Chondrocyte (in vitro differentiated cells): ENCODE measurements around the gene NUBPL. TPM values are rescaled to one million over a fixed set of nuclear protein-coding genes. Genes with fewer than 3 reads are reported as not detected.

Experiments
- DNase-seq: peaks from one replicate; pipeline ENCODE4 v3.0.0; 2021; ENCODE audit warnings: mixed read lengths, low spot score
- H3K27ac Mint-ChIP-seq: one replicate; pipeline ENCODE4 v1.8.0; 2021; ENCODE audit warnings: mild to moderate bottlenecking, moderate library complexity, mixed read lengths; ENCODE audit not compliant: unreplicated experiment
- H3K27me3 Mint-ChIP-seq: 2 replicates; pipeline ENCODE4 v1.8.0; 2021; ENCODE audit warnings: low read depth, mixed read lengths
- H3K36me3 Mint-ChIP-seq: 2 replicates; pipeline ENCODE4 v1.8.0; 2021; ENCODE audit warnings: low read depth, mixed read lengths
- H3K4me1 Mint-ChIP-seq: 2 replicates; pipeline ENCODE4 v1.8.0; 2021; ENCODE audit warnings: low read depth, mild to moderate bottlenecking, mixed read lengths
- H3K4me3 Mint-ChIP-seq: one replicate; pipeline ENCODE4 v1.8.0; 2021; ENCODE audit warnings: mild to moderate bottlenecking, moderate library complexity, mixed read lengths; ENCODE audit not compliant: unreplicated experiment
- H3K9me3 Mint-ChIP-seq: 2 replicates; pipeline ENCODE4 v1.8.0; 2021; ENCODE audit warnings: low read depth, mixed read lengths
- CTCF ChIP-seq: fragments of 200-600 bp; sonication (generic); IDR thresholded peaks from 2 replicates; pipeline ENCODE4 v1.5.0; 2021; ENCODE audit warnings: antibody characterized with exemption, mild to moderate bottlenecking, moderate library complexity
- total RNA-seq: library from RNA; stranded (reverse); gene quantifications from 3 replicates; pipeline ENCODE4 v1.2.1, GENCODE V29; 2021

Gene NUBPL
- total RNA-seq, 1 donor from 2014 or later, result 9.8 TPM

DNA sequence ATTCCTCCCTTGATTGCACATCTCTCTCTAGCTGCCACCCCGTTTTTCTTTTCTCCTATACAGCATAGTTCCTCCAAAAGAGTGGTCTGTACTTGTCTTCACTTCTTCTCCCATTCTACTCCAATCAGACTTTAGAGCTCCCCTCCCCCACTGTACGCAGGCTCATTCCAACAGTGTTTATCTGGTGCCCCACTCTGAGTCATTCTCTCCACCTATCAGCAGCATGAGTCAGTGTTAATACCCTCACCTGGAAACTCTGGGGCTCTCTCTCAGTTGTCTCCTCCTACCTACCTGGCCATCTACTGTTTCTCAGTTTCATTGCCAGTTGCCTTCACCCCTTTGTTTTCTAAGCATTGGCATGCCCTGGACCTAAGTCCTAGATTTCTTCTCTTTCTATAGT is 340.8 kb downstream of the NUBPL start:
- Mint-ChIP-seq H3K27me3 (no peaks in the 10 kb centered on the region), H3K36me3 (no peaks in the 10 kb centered on the region), H3K4me1 (no peaks in the 10 kb centered on the region), H3K9me3 (no peaks in the 10 kb centered on the region), H3K27ac (no peak overlapping the region), H3K4me3 (no peak overlapping the region)
- no peak for TF ChIP-seq CTCF
- no peak for DNase-seq

DNA sequence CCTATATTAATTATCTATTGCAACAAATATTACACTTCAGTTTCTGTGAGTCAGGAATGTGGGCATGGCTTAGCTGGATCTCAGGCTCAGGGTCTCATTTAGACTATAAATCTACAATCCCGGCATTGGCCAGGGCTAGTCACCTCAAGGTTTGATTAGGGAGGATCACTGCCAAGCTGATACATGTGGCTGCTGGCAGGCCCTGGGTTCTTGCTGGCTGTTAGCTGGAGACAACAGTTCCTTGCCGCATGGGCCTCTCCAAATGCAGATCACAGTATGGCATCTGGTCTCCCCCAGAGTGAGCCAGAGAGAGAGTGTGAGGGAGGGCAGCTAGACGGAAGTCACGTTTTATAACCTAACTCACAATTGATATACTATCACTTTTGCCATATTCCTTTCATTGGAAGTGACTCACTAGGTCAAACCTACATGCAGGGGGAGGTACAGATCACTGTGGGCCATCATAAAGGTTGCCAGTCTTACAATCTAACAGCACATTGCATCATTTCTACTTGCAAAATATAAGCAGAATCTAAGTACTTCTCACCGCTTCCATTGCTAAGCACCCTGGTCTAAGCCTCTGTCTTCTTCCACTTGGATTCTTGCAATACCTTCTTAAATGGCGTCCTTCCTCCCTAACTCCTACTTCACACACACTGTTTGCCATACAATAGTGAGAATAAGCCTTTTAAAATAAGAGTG is 341.9 kb downstream of the NUBPL start:
- no peak for TF ChIP-seq CTCF
- H3K4me3 Mint-ChIP-seq, result no peak overlapping the region
- no peaks in the 10 kb centered on the region for H3K4me1 Mint-ChIP-seq
- no peak for DNase-seq
- no peaks in the 10 kb centered on the region for H3K9me3 Mint-ChIP-seq
- no peaks in the 10 kb centered on the region for H3K36me3 Mint-ChIP-seq
- H3K27ac Mint-ChIP-seq, result no peak overlapping the region
- no peaks in the 10 kb centered on the region for H3K27me3 Mint-ChIP-seq

- peaks cover 7% of the 10 kb centered on the region for H3K36me3 Mint-ChIP-seq
- H3K27ac Mint-ChIP-seq, result no peak overlapping the region
- H3K4me1 Mint-ChIP-seq, result no peaks in the 10 kb centered on the region
- H3K27me3 Mint-ChIP-seq, result no peaks in the 10 kb centered on the region
- H3K4me3 Mint-ChIP-seq, result no peak overlapping the region
- peaks cover 27% of the 10 kb centered on the region for H3K9me3 Mint-ChIP-seq
- DNase-seq, result no peak
- no peak for TF ChIP-seq CTCF
Observed at GRCh38 chr14:31909977-31910376, 348.8 kb downstream of the NUBPL start.

Other genes with a start within 250 kb of the NUBPL start
- gene HEATR5A, start 140.9 kb upstream of the NUBPL start, total RNA-seq, result 57.7 to 74.0 TPM (median 59.3 TPM) in 3 replicates
- 29.5 to 36.1 TPM (median 34.1 TPM) in 3 replicates for gene DTD2, start 103.9 kb upstream of the NUBPL start, total RNA-seq
- gene GPR33, start 73.4 kb upstream of the NUBPL start, total RNA-seq, result not detected in 3 replicates